ENCODE measurements around the gene ZNF829.

Gene ZNF829

GRCh38 chr19:36915992-36916830, at the start of gene ZNF829, which contains the start of gene ZNF568:
TSS of gene ZNF829 (minus strand) at chr19:36916291. CDS start at chr19:36915167, 1,124 bp downstream.
TSS of gene ZNF568 (plus strand) at chr19:36916332. CDS start at chr19:36922771, 6,439 bp downstream.
- DNase-seq: no peak

- no peak for DNase-seq
These were observed 47.2 kb upstream of the ZNF829 start for GRCh38 chr19:36963280-36963679.

GRCh38 chr19:36962346-36962745, 46.3 kb upstream of the ZNF829 start:
- no peak for DNase-seq

GRCh38 chr19:36950335-36951119, 34.4 kb upstream of the ZNF829 start:
- no peak for DNase-seq

- DNase-seq: peak; percentile 6 to 12
These were observed 23.1 kb upstream of the ZNF829 start for GRCh38 chr19:36939153-36939552.

DNA sequence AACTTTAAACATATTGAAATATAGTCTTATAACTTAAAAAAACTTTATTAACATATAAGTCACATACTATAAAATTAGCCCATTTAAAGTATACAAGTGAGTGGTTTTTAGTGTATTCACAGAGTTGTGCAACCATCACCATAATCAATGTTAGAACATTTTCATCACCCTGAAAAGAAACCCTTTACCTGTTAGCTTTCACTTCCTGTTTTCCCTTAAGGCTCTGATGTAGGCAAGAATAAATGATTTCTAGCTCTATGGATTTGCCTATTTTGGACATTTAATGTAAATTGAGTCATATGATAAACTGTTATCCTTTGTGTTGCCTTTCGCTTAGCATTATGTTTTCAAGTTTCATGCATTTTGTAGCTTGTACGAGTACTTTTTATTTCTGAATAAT, 15.6 kb upstream of the ZNF829 start:
- no peak for DNase-seq

- DNase-seq: no peak
These were observed 2.0 kb upstream of the ZNF829 start for GRCh38 chr19:36918090-36918489.

- no peak for DNase-seq
These were observed 900 bp upstream of the ZNF829 start for GRCh38 chr19:36916991-36917390.

DNA sequence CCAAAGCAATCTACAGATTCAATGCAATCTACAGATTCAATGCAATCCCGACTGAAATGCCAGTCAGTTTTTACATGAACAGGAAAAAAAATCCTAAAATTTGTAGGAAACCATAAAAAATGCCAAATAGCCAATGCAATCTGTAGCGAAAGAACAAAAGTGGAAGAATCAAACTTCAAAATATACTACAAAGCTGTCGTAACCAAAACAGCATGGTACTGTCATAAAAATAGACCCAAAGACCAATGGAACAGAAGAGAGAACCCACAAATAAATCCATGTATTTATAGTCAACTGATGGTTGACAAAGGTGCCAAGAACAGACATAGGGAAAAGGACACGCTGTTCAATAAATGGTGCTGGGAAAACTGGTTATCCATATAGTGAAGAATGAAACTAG, 17.7 kb downstream of the ZNF829 start:
- no peak for DNase-seq

- no peak for DNase-seq
These were observed 21.2 kb downstream of the ZNF829 start for GRCh38 chr19:36894849-36895383.

- no peak for DNase-seq
These were observed 24.2 kb downstream of the ZNF829 start for GRCh38 chr19:36891768-36892357.

- no peak for DNase-seq
These were observed 38.8 kb downstream of the ZNF829 start for GRCh38 chr19:36876993-36877938.

DNA sequence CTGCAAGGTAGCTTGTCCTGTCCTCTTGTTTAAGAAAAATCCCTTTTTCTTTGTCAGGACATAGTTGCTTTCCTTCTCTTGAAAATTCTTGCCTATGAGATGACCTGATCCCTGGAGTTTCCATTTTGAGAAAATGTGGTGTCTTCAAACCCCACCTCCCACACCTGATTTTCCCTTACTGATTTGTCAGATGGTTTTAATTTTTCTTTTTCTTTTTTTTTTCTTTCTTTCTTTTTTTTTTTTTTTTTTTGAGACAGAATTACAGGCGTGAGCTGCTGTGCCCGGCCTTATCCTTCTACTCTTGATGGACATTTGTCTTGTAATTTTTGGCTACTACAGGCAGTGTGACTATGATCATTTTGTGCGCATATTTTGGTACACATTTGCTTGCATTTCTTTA, 64.2 kb downstream of the ZNF829 start:
- DNase-seq: no peak

- DNase-seq: peak; percentile 98
These were observed 65.3 kb downstream of the ZNF829 start, which contains the start of gene ZNF345 for GRCh38 chr19:36850559-36851442. TSS of gene ZNF345 (plus strand) at chr19:36850876. CDS start at chr19:36876831, 25,955 bp downstream.

DNA sequence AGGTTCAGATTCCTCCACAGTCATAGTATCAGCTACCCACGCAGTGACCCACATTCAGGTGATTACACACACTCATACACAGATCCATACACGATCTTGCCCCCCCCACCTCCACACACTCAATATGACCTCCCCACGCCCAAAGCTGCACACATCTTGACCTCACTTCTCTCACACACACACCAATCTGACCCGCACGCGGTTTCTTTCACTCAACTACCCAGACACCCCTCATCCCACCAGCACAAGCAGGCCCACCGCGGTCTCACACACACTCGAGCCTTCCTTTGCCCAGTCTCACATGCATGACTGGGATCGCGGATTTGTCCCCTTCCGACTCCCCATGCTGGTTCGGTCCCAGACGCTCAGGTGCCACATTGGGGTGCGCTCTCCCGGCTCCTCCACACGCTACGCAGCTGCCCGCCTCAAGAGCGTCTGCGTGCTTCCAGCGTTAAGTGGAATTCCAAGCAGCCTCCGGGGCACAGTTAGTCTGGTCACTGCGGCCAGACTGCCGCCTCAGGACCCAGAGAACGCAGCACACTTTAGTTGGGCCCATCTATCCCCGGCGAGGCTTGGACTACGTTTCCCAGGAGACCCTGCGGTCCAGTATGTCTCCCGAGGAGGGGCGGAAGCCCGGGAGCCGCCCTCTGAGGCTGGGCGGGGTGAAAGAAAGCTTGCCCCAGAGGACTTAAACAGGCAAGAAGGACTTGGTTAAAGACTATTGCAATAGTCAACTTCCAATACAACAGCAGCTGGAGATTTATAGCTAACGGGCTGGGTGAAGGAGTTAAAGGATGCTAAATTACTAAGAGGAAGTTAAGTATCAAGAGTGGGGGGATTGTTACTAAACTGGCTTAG, 66.2 kb downstream of the ZNF829 start:
- DNase-seq: peak; percentile 79 to 87

DNA sequence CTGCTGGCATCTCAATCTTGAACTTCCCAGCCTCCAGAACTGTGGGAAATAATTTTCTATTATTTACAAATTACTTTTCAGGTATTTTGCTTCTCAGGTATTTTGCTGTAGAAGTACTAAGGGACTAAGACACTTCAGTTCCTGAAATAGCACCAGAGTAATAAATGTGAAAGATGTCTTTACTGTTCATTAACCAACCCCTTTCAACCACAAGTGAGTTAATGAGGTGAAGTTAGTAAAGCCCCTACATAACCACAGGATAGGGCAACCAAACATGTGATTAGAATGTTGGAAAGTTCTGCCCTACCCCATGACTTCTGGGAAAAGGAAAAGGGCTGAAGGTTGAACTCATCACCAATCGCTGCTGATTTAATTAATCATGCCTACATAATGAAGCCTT, 68.1 kb downstream of the ZNF829 start:
- no peak for DNase-seq

DNA sequence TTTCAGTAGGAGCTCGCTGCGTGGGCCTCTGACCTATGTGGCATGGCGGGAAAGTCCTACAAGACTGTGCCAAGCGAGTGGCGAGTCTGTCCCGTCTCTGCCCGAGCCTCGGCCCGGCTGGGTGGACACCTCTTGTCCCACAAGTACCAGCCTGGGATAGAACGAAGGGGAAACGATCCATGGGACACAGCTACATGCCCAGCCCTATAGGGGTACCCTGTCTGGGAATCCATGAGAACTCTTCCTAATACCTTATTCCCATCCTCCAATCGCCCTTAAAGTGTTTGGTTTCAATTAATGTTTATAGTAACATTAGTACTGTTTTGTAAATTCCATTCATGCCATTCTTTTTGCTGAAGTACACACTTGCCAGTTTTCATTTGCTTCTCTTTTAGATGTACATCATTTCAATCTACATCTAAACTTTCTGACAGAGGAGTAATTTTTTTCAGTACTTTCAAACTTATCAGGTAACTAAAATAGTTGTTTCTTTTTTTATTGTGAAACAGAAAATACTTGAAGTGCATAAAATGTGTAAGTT, 77.2 kb downstream of the ZNF829 start:
- no peak for DNase-seq
